Stomach (tissue), 9 donors: Measurements from ENCODE around the gene HS2ST1. TPM values are rescaled to one million over a fixed set of nuclear protein-coding genes. Genes with fewer than 3 reads are reported as not detected.
A peak's percentile ranks its signal among the peaks of the same experiment; 100 is the strongest.

Experiments used
- DNase-seq, 2 donors: peaks; one replicate each; pipeline versions ENCODE4 v3.0.0 to v3.0.0-alpha.2; 2013 to 2019
- H3K27ac ChIP-seq, 5 donors: fragments of 200-600 bp in 4 of 5; sonication (generic) in 4 of 5; one replicate each; pipeline ENCODE4 v1.5.1; 2013 to 2019; ENCODE audit warnings: mild to moderate bottlenecking in 1 of 5, moderate library complexity in 1 of 5
- H3K27me3 ChIP-seq, 3 donors: fragments of 200-600 bp; sonication (generic); one replicate each; pipeline ENCODE4 v1.5.1; 2017 to 2019; ENCODE audit warnings: mixed run types in 1 of 3
- H3K36me3 ChIP-seq, 4 donors: fragments of 200-600 bp; sonication (generic); 1 replicate in 3 of 4; 2 replicates in 1 of 4; pipeline ENCODE4 v1.5.1; 2016 to 2019
- H3K4me1 ChIP-seq, 4 donors: fragments of 200-600 bp; sonication (generic); one replicate each; pipeline ENCODE4 v1.5.1; 2016 to 2019
- H3K4me3 ChIP-seq, 4 donors: fragments of 200-600 bp; sonication (generic) in 3 of 4; one replicate each; pipeline ENCODE4 v1.5.1; 2016 to 2019; ENCODE audit warnings: mild to moderate bottlenecking in 1 of 4
- H3K9me3 ChIP-seq, 4 donors: fragments of 200-600 bp; sonication (generic); one replicate each; pipeline ENCODE4 v1.5.1; 2016 to 2019
- CTCF ChIP-seq, 7 experiments: fragments of 450-650 bp in 4 of 7; fragments of 200-600 bp in 3 of 7; sonication (generic) in 3 of 7; IDR thresholded peaks; one replicate each; pipeline ENCODE4 v1.5.1; 2016 to 2019; ENCODE audit warnings: antibody characterized with exemption in 7 of 7, control low read depth in 2 of 7, mild to moderate bottlenecking in 1 of 7
- EP300 ChIP-seq: sonication (generic); formaldehyde crosslinking; IDR thresholded peaks from one replicate; pipeline ENCODE4 v1.6.1; 2017; ENCODE audit warnings: antibody characterized with exemption
- POLR2A ChIP-seq, 4 donors: fragments of 450-650 bp; IDR thresholded peaks; one replicate each; pipeline ENCODE4 v1.6.1; 2016; ENCODE audit warnings: antibody characterized with exemption in 4 of 4, control low read depth in 2 of 4, mild to moderate bottlenecking in 1 of 4, moderate library complexity in 1 of 4
- POLR2AphosphoS5 ChIP-seq, 3 donors: sonication (generic); formaldehyde crosslinking; IDR thresholded peaks; one replicate each; pipeline ENCODE4 v1.6.1; 2016; ENCODE audit warnings: antibody characterized with exemption in 3 of 3
- WGBS, 5 donors: extraction: QIAGEN DNeasy Blood & Tissue Kit in 3 of 5; methylation state at CpG; one replicate each; pipeline versions ENCODE4 v1.1.5 to v1.1.7; 2013 to 2018; 5-methylcytosine and 5-hydroxymethylcytosine counted together
- intact Hi-C: fragments of 100-400 bp; cut with DNase I; formaldehyde crosslinking; loops from one replicate; pipeline ENCODE4 v1.15.1; 2023; ENCODE audit warnings: low total_unique reads
- polyA plus RNA-seq, 3 donors: library from polyadenylated mRNA; stranded (reverse); fragments of 200-250 nt; gene quantifications; one replicate each; pipeline ENCODE4 v1.2.3, GENCODE V29; 2013
- total RNA-seq, 5 donors: library from RNA; depleted of rRNA; stranded (reverse); fragments of >200 nt; gene quantifications; one replicate each; pipeline versions ENCODE4 v1.1.0 to v1.2.3, GENCODE V29; 2014 to 2016
- donor health status: healthy with polysubstance abuse.
- donor health status: Bipolar disorder and iron deficiency.
- donor health status: healthy.

The HS2ST1 gene
- total and polyA plus RNA-seq, 8 donors: 1.8 to 29.0 (median 5.1) TPM

DNA sequence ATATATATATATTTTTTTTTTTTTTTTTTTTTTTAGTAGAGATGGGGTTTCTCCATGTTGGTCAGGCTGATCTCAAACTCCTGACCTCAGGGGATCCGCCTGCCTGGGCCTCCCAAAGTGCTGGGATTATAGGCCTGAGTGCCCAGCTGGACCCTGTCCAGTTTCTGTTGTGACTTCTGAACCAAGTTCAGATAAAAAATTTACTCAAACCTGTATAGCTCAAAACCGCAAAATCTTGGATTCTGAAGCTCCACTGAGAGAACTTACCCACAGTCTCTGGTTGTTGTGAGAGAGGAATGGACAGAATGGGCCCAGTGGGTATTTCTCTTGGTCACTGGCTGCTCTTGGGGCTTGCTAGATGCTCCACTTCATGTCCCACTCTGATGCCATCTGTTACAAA lies 76.4 kb downstream of the HS2ST1 start:
- Histone ChIP-seq H3K4me1 (peaks cover 0 to 16% (median 3%) of the 10 kb centered on the region in 4 donors), H3K27ac (no peak overlapping the region), H3K36me3 (no peaks in the 10 kb centered on the region), H3K27me3 (no peaks in the 10 kb centered on the region), H3K9me3 (no peaks in the 10 kb centered on the region), H3K4me3 (no peak overlapping the region)
- WGBS, 5 donors: 87 to 100% (median 91%) methylated on average over 2 of the region's 2 CpGs
- no peak for DNase-seq
- intact Hi-C loops: no loop called here
- TF ChIP-seq CTCF (IDR thresholded peaks at IDR 0.05) (no peak), POLR2A (IDR thresholded peaks at IDR 0.05) (no peak), EP300 (no peak), POLR2AphosphoS5 (IDR thresholded peaks at IDR 0.05) (no peak)

DNA sequence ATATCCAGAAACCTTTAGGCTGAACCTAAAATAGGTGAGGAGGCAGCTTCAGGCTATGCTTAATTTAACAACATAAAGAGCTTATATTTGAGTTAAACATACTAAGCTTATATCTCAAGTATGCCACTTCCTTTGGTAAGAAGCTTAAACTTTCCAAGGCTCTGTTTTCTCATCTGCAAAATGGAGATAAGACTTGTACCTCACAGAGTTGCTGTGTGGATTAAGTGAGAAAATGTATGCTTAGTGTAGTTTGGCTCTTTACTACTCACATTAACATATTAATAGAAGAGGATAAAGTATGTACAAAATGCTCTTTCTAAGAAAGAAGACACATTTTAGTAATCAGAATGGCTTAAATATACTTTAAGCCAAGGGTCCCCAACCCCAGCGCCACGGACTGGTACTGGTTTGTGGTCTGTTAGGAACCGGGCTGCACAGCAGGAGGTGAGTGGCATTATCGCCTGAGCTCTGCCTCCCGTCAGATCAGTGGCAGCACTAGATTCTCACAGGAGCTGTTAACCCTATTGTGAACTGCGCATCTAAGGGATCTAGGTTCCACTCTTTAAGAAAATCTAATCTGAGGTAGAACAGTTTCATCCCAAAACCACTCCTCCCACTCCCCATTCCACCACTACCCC lies 77.2 kb downstream of the HS2ST1 start:
- intact Hi-C loops: no loop called here
- no peaks in the 10 kb centered on the region for H3K27me3 ChIP-seq
- 84 to 93% (median 87%) methylated on average over 6 of the region's 6 CpGs for WGBS, 5 donors
- H3K4me3 ChIP-seq: no peak overlapping the region
- H3K36me3 ChIP-seq: no peaks in the 10 kb centered on the region
- no peak for TF ChIP-seq POLR2A (IDR thresholded peaks at IDR 0.05)
- no peak for TF ChIP-seq POLR2AphosphoS5 (IDR thresholded peaks at IDR 0.05)
- TF ChIP-seq CTCF (IDR thresholded peaks at IDR 0.05): no peak
- TF ChIP-seq EP300: no peak
- DNase-seq: no peak
- H3K9me3 ChIP-seq: no peaks in the 10 kb centered on the region
- H3K27ac ChIP-seq: no peak overlapping the region
- H3K4me1 ChIP-seq: peaks cover 0 to 16% (median 3%) of the 10 kb centered on the region in 4 donors

DNA sequence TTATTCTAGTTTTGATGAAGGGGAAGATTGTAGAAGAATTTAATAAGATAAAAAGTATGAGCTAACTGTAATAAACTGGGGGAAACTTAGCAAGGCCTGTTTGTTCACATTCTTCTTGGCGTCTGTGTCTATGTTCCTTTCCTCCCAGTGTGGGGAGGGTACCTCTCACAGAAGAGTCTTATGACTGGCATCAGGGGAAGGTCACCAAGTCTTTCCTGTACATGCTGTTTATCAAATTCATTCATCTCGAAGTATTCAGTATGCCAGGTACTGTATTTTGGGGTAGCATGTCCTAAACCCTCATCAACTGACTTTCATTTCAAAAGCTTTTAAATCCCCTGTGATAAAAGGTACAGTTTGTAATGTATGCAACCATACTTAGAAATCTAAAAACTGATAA lies 78.4 kb downstream of the HS2ST1 start:
- Histone ChIP-seq H3K27me3 (no peaks in the 10 kb centered on the region), H3K9me3 (no peaks in the 10 kb centered on the region)

GRCh38 chr1:86993269-86993985 lies 79.0 kb downstream of the HS2ST1 start:
- H3K27me3 ChIP-seq: no peaks in the 10 kb centered on the region
- DNase-seq: no peak
- H3K27ac ChIP-seq: no peak overlapping the region
- peaks cover 0 to 16% (median 3%) of the 10 kb centered on the region in 4 donors for H3K4me1 ChIP-seq
- intact Hi-C loops: no loop called here
- 64 to 81% (median 70%) methylated on average over 4 of the region's 4 CpGs for WGBS, 5 donors
- H3K9me3 ChIP-seq: no peaks in the 10 kb centered on the region
- H3K36me3 ChIP-seq: no peaks in the 10 kb centered on the region
- no peak for TF ChIP-seq POLR2A (IDR thresholded peaks at IDR 0.05)
- no peak for TF ChIP-seq CTCF (IDR thresholded peaks at IDR 0.05)
- no peak for TF ChIP-seq EP300
- TF ChIP-seq POLR2AphosphoS5 (IDR thresholded peaks at IDR 0.05): no peak
- H3K4me3 ChIP-seq: no peak overlapping the region

More for the DNA sequence above, 78.4 kb downstream of the HS2ST1 start:
- H3K4me1 ChIP-seq: peaks cover 0 to 16% (median 3%) of the 10 kb centered on the region in 4 donors
- H3K36me3 ChIP-seq: no peaks in the 10 kb centered on the region
- intact Hi-C loops: no loop called here
- H3K4me3 ChIP-seq: no peak overlapping the region
- peak in 1 of 2 donors; percentile 12 for DNase-seq
- TF ChIP-seq POLR2A (IDR thresholded peaks at IDR 0.05): no peak
- TF ChIP-seq POLR2AphosphoS5 (IDR thresholded peaks at IDR 0.05): no peak
- TF ChIP-seq EP300: no peak
- no peak for TF ChIP-seq CTCF (IDR thresholded peaks at IDR 0.05)
- WGBS, 5 donors: 47 to 69% (median 52%) methylated on average over 2 of the region's 2 CpGs
- no peak overlapping the region for H3K27ac ChIP-seq
